PC-9 (cell line): Measurements from ENCODE around the gene DGCR2. TPM values are rescaled to one million over a fixed set of nuclear protein-coding genes. Genes with fewer than 3 reads are reported as not detected.

Experiments used
- BruUV-seq: library from RNA; stranded (reverse); fragments of 400-500 nt; replicated peaks from 2 replicates; lab custom pipeline; 2021; lab: Mats Ljungman, UMichigan
- CTCF ChIA-PET: fragments of 300-600 bp; sonication (Branson Sonifier 250); formaldehyde crosslinking; loops from one replicate; lab custom pipeline; 2022; ENCODE audit warnings: antibody characterized with exemption; lab: Charles Lee
- POLR2A ChIA-PET: fragments of 300-600 bp; sonication (Branson Sonifier 250); formaldehyde crosslinking; loops from one replicate; lab custom pipeline; 2022; ENCODE audit warnings: antibody characterized with exemption; ENCODE audit not compliant: unreplicated experiment; lab: Charles Lee
- DNase-seq, 2 experiments: peaks; one replicate each; pipeline versions ENCODE4 v3.0.0 to v3.0.0-alpha.2; 2015 to 2022; ENCODE audit warnings: mixed read lengths in 1 of 2
- H2AFZ ChIP-seq: fragments of 200-600 bp; sonication (generic); 2 replicates; pipeline ENCODE4 v1.8.1; 2017; ENCODE audit warnings: antibody characterized with exemption
- H3F3A ChIP-seq: fragments of 200-600 bp; sonication (generic); 2 replicates; pipeline ENCODE4 v1.8.1; 2017; ENCODE audit warnings: antibody characterized with exemption, mild to moderate bottlenecking, low read depth; ENCODE audit not compliant: insufficient read depth
- H3K27ac ChIP-seq: fragments of 200-600 bp; sonication (generic); 2 replicates; pipeline ENCODE4 v1.6.1; 2016; ENCODE audit warnings: mixed run types
- H3K27me3 ChIP-seq: fragments of 200-600 bp; sonication (generic); 2 replicates; pipeline ENCODE4 v1.6.1; 2016; ENCODE audit warnings: low read depth, mixed run types; ENCODE audit not compliant: insufficient read depth
- H3K36me3 ChIP-seq: fragments of 200-600 bp; sonication (generic); 2 replicates; pipeline ENCODE4 v1.6.1; 2016; ENCODE audit warnings: low read depth, mixed run types
- H3K4me1 ChIP-seq: fragments of 200-600 bp; sonication (generic); replicated peaks from 2 replicates; pipeline ENCODE4 v1.6.1; 2016; ENCODE audit warnings: mixed run types; ENCODE audit not compliant: insufficient read depth
- H3K4me2 ChIP-seq: fragments of 200-600 bp; sonication (generic); 2 replicates; pipeline ENCODE4 v1.6.1; 2017; ENCODE audit warnings: mixed run types
- H3K4me3 ChIP-seq: fragments of 200-600 bp; sonication (generic); 2 replicates; pipeline ENCODE4 v1.6.1; 2016; ENCODE audit warnings: mixed run types
- H3K79me2 ChIP-seq: fragments of 200-600 bp; sonication (generic); 2 replicates; pipeline ENCODE4 v1.6.1; 2017; ENCODE audit warnings: low read depth, mixed run types
- H3K9me2 ChIP-seq: fragments of 200-600 bp; sonication (generic); 2 replicates; pipeline ENCODE4 v1.8.1; 2017; ENCODE audit warnings: mild to moderate bottlenecking; ENCODE audit not compliant: insufficient read depth
- H3K9me3 ChIP-seq: fragments of 200-600 bp; sonication (generic); 2 replicates; pipeline ENCODE4 v1.8.1; 2016; ENCODE audit warnings: low read depth; ENCODE audit not compliant: insufficient read depth
- H4K20me1 ChIP-seq: fragments of 200-600 bp; sonication (generic); 2 replicates; pipeline ENCODE4 v1.8.1; 2017; ENCODE audit not compliant: insufficient read depth
- EZH2 ChIP-seq: fragments of 200-600 bp; sonication (generic); IDR thresholded peaks from 2 replicates; pipeline ENCODE4 v1.8.0; 2017; ENCODE audit warnings: antibody characterized with exemption, low read depth
- intact Hi-C: fragments of 100-400 bp; cut with micrococcal nuclease; formaldehyde crosslinking; loops from one replicate; pipeline ENCODE4 v1.10.0; 2022; ENCODE audit not compliant: unreplicated experiment
- total RNA-seq: library from RNA; stranded (reverse); gene quantifications from 2 replicates; pipeline ENCODE4 v1.2.3, GENCODE V29; 2021
- TF ChIP-seq, protein P1 (sequence below): fragments of 200-600 bp; sonication (generic); conservative IDR thresholded peaks from 2 replicates; pipeline ENCODE4 v1.6.1; 2017; ENCODE audit warnings: mixed run types, antibody characterized with exemption, mild to moderate bottlenecking, moderate library complexity

DGCR2 gene
- total RNA-seq, 1 experiment from 2014 or later: 37.6 TPM

- Histone ChIP-seq H3K79me2 (no peaks in the 10 kb centered on the region), H2AFZ (no peak overlapping the region), H3K4me1 (no peaks in the 10 kb centered on the region), H3K27ac (no peak overlapping the region), H3K9me2 (no peaks in the 10 kb centered on the region), H3K9me3 (no peaks in the 10 kb centered on the region), H3F3A (no peaks in the 10 kb centered on the region), H3K27me3 (no peaks in the 10 kb centered on the region), H4K20me1 (no peaks in the 10 kb centered on the region), H3K4me3 (no peak overlapping the region), H3K36me3 (no peaks in the 10 kb centered on the region), H3K4me2 (no peak overlapping the region)
- TF ChIP-seq, protein P1, sequence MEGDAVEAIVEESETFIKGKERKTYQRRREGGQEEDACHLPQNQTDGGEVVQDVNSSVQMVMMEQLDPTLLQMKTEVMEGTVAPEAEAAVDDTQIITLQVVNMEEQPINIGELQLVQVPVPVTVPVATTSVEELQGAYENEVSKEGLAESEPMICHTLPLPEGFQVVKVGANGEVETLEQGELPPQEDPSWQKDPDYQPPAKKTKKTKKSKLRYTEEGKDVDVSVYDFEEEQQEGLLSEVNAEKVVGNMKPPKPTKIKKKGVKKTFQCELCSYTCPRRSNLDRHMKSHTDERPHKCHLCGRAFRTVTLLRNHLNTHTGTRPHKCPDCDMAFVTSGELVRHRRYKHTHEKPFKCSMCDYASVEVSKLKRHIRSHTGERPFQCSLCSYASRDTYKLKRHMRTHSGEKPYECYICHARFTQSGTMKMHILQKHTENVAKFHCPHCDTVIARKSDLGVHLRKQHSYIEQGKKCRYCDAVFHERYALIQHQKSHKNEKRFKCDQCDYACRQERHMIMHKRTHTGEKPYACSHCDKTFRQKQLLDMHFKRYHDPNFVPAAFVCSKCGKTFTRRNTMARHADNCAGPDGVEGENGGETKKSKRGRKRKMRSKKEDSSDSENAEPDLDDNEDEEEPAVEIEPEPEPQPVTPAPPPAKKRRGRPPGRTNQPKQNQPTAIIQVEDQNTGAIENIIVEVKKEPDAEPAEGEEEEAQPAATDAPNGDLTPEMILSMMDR: no peak
- no peak for TF ChIP-seq EZH2
- POLR2A ChIA-PET: no interaction called here
- CTCF ChIA-PET: no interaction called here
- BruUV-seq: no TSS peak
- intact Hi-C loops: no loop called here
- no peak for DNase-seq
These were observed 59.3 kb downstream of the DGCR2 start for GRCh38 chr22:19062943-19063308.

GRCh38 chr22:19062139-19062942 is 59.9 kb downstream of the DGCR2 start:
- DNase-seq: no peak
- ChIA-PET POLR2A (no interaction called here), CTCF (no interaction called here)
- Histone ChIP-seq H2AFZ (no peak overlapping the region), H4K20me1 (no peaks in the 10 kb centered on the region), H3K27ac (no peak overlapping the region), H3K4me3 (no peak overlapping the region), H3F3A (no peaks in the 10 kb centered on the region), H3K4me1 (no peaks in the 10 kb centered on the region), H3K27me3 (no peaks in the 10 kb centered on the region), H3K9me2 (no peaks in the 10 kb centered on the region), H3K79me2 (no peaks in the 10 kb centered on the region), H3K9me3 (no peaks in the 10 kb centered on the region), H3K36me3 (no peaks in the 10 kb centered on the region), H3K4me2 (no peak overlapping the region)
- TF ChIP-seq EZH2: no peak
- TF ChIP-seq, protein P1: no peak
- no TSS peak for BruUV-seq
- intact Hi-C loops: no loop called here

DNA sequence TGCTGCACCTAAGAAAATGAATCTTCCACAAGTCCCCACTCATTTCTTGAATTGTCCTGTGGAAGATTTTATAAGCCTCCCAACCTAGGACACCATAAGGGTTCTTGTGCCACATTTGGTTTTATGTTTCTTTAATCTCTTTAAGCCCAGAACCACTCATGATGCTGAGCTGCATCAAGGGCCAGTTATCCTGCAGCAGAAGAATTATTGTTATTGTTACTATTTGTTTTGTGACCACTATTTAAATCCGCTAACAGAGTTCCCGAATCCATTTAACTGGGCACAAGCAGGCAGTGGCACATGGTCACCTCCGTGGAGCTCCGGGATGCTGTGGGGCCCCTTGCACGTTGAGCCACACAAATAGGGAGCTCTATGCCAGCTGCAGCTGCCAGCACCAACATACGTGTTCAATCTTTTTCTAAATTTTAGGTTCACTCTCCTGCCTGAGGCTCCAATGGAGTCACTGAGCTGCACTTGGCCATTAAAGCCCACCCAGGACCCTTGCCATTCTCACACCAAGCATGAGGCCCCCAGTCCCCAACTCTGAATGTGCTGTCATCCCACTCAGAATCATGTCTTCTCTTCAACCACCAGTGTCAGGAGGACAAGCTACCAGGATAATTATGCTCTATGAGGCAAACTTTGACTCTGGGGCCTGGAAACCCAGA is 60.6 kb downstream of the DGCR2 start:
- H3K27me3 ChIP-seq: no peaks in the 10 kb centered on the region
- POLR2A ChIA-PET: no interaction called here
- no peak overlapping the region for H3K4me3 ChIP-seq
- no peak for DNase-seq
- no peaks in the 10 kb centered on the region for H3K36me3 ChIP-seq
- H3K27ac ChIP-seq: no peak overlapping the region
- CTCF ChIA-PET: no interaction called here
- no peak overlapping the region for H3K4me2 ChIP-seq
- H3F3A ChIP-seq: no peaks in the 10 kb centered on the region
- no peaks in the 10 kb centered on the region for H3K79me2 ChIP-seq
- no peaks in the 10 kb centered on the region for H4K20me1 ChIP-seq
- TF ChIP-seq, protein P1: no peak
- TF ChIP-seq EZH2: no peak
- no peaks in the 10 kb centered on the region for H3K9me3 ChIP-seq
- H3K4me1 ChIP-seq: no peaks in the 10 kb centered on the region
- H2AFZ ChIP-seq: no peak overlapping the region
- no TSS peak for BruUV-seq
- intact Hi-C loops: no loop called here
- no peaks in the 10 kb centered on the region for H3K9me2 ChIP-seq
